GM19025 (cell line): ENCODE results near the gene SND1.

Experiments
- ATAC-seq: cut with Tn5 transposase; IDR thresholded peaks from one replicate; pipeline ENCODE4 v1.9.1; 2021; ENCODE audit warnings: mild to moderate bottlenecking, low read depth, moderate library complexity; ENCODE audit not compliant: unreplicated experiment

Gene SND1

GRCh38 chr7:128120116-128120515, 468.1 kb downstream of the SND1 start:
- no peak for ATAC-seq

DNA sequence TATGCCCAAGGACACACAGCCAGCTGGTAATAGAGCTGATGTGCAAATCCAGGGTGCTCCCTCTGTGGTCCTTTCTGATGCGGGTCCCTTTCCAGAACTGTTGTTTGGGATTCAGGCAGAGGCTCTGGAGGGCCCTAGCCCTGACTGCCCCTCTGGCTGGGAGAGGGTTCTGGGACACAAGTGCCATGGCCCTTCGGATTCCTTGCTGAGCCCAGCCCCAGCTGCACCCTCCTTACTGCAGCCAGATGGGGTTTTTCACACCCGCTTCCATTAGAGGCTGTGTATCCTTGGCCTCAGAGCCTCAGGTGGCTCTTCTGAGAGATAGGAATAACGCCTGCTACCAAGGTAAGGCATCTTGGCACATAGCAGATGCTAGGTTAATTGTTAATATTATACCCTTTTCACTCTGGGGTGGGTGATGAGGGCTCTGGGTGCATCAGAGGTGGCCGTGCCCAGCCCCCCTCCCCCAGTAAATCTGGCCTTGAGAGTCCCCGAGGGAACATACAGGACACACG, 469.0 kb downstream of the SND1 start:
- ATAC-seq: no peak

GRCh38 chr7:128121711-128122530, 469.9 kb downstream of the SND1 start:
- no peak for ATAC-seq

GRCh38 chr7:128122576-128123290, 470.7 kb downstream of the SND1 start:
- no peak for ATAC-seq

DNA sequence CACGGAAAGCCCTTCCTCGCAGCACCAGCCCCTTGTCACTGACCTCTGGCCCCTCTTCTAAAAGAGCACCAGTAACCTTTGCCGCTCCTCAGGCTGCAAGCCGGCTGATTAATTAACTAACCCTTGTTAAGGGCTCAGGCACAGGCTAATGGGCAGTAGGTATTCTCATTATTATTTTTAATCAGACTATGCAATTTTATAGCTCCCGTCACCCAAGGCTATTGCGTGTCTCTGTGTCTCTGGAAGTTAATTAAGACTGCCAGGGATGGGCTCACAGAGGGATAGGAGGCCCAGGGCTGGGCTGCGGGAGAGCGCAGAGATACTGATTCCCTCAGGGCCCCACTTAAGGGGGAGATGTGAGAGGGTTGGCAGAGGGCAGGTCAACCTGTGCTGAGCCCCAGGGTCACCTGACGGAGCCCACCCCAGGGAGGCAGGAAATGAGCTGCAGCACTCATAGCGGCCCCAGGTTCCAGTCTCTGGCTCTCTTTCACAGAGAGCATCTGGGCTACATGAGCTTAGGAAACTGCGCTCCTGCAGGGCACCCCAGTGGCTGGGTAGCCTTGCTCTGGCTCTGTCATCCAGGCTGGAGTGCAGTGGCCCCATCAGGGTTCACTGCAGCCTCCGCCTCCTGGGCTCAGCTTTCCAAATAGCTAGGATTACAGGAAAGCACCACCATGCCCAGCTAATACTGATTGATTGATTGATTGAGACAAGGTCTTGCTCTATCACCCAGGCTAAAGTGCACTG, 471.5 kb downstream of the SND1 start:
- no peak for ATAC-seq

DNA sequence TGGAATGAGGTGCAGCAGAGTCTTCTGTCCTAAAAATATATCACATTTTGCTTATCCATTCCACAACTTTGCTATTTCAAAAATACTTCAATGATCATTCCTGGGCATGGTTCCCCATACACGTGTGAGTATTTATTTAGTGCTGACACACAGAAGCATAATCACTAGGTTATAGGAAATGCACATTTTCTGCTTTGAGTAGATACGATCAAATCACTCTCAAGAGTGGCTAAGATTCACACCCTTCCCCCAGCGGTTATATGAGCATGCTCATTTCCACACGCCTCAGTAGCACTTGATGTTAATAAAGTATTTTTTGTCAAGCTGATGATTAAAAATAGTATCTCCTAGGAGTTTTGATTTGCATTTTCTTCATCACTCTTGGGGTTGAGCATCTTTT, 472.8 kb downstream of the SND1 start:
- no peak for ATAC-seq

GRCh38 chr7:128125816-128126215, 473.8 kb downstream of the SND1 start:
- no peak for ATAC-seq

GRCh38 chr7:128128401-128128800, 476.4 kb downstream of the SND1 start:
- no peak for ATAC-seq

DNA sequence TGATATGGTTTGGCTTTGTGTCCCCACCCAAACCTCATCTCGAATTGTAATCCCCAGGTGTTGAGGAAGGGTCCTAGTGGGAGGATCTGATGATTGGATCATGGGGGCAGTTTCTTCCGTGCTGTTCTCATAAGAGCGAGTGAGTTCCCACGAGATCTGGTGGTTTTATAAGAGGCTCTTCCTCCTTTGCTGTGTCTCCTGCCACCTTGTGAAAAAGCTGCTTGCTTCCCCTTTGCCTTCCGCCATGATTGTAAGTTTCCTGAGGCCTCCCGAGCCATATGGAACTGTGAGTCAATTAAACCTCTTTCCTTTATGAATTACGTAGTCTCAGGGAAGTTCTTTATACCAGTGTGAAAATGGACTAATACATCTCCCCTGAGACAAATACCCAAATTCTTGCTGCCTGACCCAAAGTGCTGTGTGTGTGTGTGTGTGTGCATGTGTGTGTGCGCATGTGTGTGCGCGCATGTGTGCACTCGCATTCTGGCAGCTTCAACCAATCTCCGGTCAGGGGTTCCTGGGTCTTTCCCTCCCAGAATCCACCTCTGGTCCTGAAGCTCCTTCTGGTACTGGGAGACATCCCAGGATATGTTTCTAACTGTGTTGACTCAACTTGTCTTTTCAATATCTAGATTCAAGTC, 477.4 kb downstream of the SND1 start:
- no peak for ATAC-seq

DNA sequence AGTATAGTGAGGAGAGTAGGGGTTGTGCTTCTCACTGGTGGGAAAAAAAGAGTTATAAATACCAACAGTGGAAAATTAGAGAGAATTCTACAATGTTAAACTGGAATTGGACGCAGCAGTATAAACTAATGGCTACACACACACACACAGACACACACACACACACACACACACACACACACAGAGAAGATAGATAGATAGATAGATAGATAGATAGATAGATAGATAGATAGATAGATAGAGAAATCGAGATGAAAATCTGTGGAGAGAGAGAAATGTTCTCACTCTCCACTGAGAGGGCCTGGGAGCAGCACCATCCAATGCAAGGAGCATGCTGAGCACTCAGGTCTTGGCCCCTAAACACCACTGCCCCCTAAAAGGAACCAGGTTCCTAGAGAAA, 479.1 kb downstream of the SND1 start:
- no peak for ATAC-seq

DNA sequence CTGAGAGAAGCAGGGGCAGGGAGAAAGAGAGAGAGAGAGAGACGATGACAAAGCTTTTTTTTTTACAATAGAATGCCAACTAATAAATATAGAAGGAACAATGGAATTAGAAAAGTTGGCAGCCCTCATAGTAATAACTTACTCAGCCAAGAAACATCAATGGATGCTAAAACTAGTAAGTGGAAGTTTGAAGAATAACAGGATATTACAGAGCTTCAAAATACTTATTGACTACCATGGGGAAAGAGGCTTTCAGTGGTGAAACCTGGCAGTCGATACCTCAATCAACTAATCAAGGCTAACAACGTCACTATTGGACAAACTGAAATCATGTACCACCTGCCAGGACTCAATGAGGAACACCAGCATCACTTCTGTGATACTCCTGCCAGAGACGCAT, 479.7 kb downstream of the SND1 start:
- ATAC-seq: no peak

GRCh38 chr7:128132426-128133069, 480.6 kb downstream of the SND1 start:
- ATAC-seq: no peak

- ATAC-seq: no peak
These were observed 483.1 kb downstream of the SND1 start for GRCh38 chr7:128135159-128135514.

DNA sequence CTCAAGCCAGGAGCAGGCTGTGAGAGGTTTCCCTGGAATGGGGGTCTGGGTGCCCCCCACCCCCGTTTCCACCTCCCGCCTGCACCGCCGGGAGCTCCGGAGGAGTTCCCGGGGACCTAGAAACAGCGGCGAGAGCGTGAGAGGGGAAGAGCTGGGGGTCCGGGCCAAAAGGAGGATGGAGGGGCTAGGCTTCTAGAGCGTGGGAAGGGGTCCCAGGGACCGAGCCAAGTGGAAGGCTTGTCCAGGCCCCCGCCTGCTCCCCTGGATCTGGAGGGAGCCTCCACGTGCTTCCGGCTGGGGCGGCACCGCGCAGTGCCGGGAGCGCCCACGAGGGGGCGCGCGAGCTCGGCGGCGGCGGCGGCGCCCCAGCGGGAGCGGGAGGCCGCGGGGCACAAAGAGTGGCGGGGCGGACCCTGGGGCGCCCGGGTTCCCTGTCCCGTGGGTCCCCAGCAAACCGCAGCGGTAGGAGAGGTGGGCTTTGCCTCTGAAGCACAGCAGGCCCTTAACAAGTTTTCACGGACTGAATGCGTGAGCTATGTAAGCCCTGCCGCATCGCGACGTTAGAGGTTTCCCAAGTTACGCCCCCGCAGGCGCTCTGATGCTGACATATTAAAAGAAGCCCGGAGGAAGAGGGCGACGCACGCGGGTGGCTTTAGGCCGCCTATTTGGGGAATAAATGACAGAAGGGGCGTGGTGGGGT, 483.7 kb downstream of the SND1 start:
- peak; percentile 92 for ATAC-seq

DNA sequence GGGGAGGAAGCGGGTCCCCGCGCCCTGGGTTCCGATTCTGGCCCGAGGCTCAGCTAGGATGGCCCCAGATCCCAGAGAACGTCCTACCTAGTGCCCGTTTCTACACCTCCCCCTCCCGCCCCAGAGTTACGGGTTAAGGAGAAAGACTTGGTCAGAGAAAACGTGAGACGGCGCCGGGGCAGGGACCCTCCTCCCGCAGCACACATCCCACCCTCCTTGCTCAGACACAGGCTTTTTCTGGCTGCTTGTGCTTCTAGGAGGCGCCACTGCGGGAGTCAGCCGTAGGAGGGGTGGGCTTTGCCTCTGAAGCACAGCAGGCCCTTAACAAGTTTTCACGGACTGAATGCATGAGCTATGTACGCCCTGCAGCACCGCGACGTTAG, 484.2 kb downstream of the SND1 start:
- ATAC-seq: no peak

- no peak for ATAC-seq
These were observed 485.2 kb downstream of the SND1 start for GRCh38 chr7:128137181-128137580.

GRCh38 chr7:128139406-128139805, 487.4 kb downstream of the SND1 start:
- ATAC-seq: no peak

GRCh38 chr7:128141683-128142195, 489.7 kb downstream of the SND1 start:
- no peak for ATAC-seq
